GM21717 (cell line): ENCODE results near the gene PEPD.

Source experiments
- ATAC-seq: cut with Tn5 transposase; IDR thresholded peaks from one replicate; pipeline ENCODE4 v1.9.1; 2021; ENCODE audit warnings: mild to moderate bottlenecking, moderate library complexity; ENCODE audit not compliant: unreplicated experiment

Gene PEPD

GRCh38 chr19:33344573-33344925 lies 177.0 kb downstream of the PEPD start:
- no peak for ATAC-seq

- ATAC-seq, result no peak
Measured at GRCh38 chr19:33343859-33344572, 177.6 kb downstream of the PEPD start.

GRCh38 chr19:33343301-33343700 lies 178.3 kb downstream of the PEPD start:
- ATAC-seq, result no peak

- ATAC-seq, result no peak
Measured at GRCh38 chr19:33340991-33341390, 180.6 kb downstream of the PEPD start.

- ATAC-seq, result no peak
Measured at GRCh38 chr19:33339016-33339984, 182.3 kb downstream of the PEPD start.
